SK-N-SH (cell line): ENCODE results near the gene KCNIP4. TPM values are rescaled to one million over a fixed set of nuclear protein-coding genes. Genes with fewer than 3 reads are reported as not detected.

Source experiments
- CTCF ChIA-PET: fragments of 300-600, 350-600 bp; formaldehyde crosslinking; extraction: SDS; loops from one replicate; lab custom pipeline; 2021; lab: Yijun Ruan, JAX
- POLR2A ChIA-PET: fragments of 350-600 bp; sonication (Branson Sonifier 250); formaldehyde crosslinking; extraction: SDS; loops from one replicate; lab custom pipeline; 2020; ENCODE audit warnings: antibody characterized with exemption, inconsistent platforms; lab: Yijun Ruan, JAX
- DNase-seq: peaks from one replicate; pipeline ENCODE4 v3.0.0; 2012
- H2AFZ ChIP-seq: fragments of 200-600 bp; sonication (generic); 2 replicates; pipeline ENCODE4 v1.8.1; 2016; ENCODE audit warnings: antibody characterized with exemption, mild to moderate bottlenecking, low read depth
- H3F3A ChIP-seq: fragments of 200-600 bp; sonication (generic); replicated peaks from 2 replicates; pipeline ENCODE3; 2016; ENCODE audit warnings: antibody characterized with exemption, mild to moderate bottlenecking; ENCODE audit not compliant: insufficient read depth
- H3K27ac ChIP-seq, 2 experiments: fragments of 200-500 bp in 1 of 2; fragments of 200-600 bp in 1 of 2; sonication (Bioruptor generic) in 1 of 2; sonication (generic), shearing (Covaris generic) in 1 of 2; 2 replicates each; pipeline versions ENCODE4 v1.5.1 to v1.6.1; 2014 to 2016; ENCODE audit warnings: low read depth in 2 of 2, inconsistent platforms in 1 of 2, low read length in 1 of 2, mild to moderate bottlenecking in 1 of 2, mixed read lengths in 1 of 2
- H3K27me3 ChIP-seq: fragments of 200-600 bp; sonication (generic), shearing (Covaris generic); 2 replicates; pipeline ENCODE4 v1.6.1; 2016; ENCODE audit warnings: mixed run types; ENCODE audit not compliant: insufficient read depth
- H3K36me3 ChIP-seq, 2 experiments: fragments of 200-500 bp in 1 of 2; fragments of 200-600 bp in 1 of 2; sonication (Bioruptor generic) in 1 of 2; sonication (generic) in 1 of 2; replicated peaks in 1 of 2; 2 replicates each; pipeline versions ENCODE3 to v1.5.1; 2014 to 2016; ENCODE audit warnings: low read length in 1 of 2, mild to moderate bottlenecking in 1 of 2; ENCODE audit not compliant: insufficient read depth in 2 of 2, control insufficient read depth in 1 of 2
- H3K4me1 ChIP-seq, 2 experiments: fragments of 200-500 bp in 1 of 2; fragments of 200-600 bp in 1 of 2; sonication (Bioruptor generic) in 1 of 2; sonication (generic), shearing (Covaris generic) in 1 of 2; 2 replicates each; pipeline versions ENCODE4 v1.5.1 to v1.6.1; 2014 to 2016; ENCODE audit warnings: low read depth in 1 of 2, low read length in 1 of 2, mixed run types in 1 of 2; ENCODE audit not compliant: insufficient read depth in 2 of 2, control insufficient read depth in 1 of 2
- H3K4me2 ChIP-seq: fragments of 200-600 bp; sonication (generic), shearing (Covaris generic); 2 replicates; pipeline ENCODE4 v1.6.1; 2017; ENCODE audit warnings: mixed run types
- H3K4me3 ChIP-seq, 2 experiments: fragments of 200-500 bp in 1 of 2; fragments of 200-600 bp in 1 of 2; sonication (Bioruptor generic) in 1 of 2; sonication (generic), shearing (Covaris generic) in 1 of 2; 2 replicates each; pipeline versions ENCODE4 v1.5.1 to v1.8.1; 2014 to 2016; ENCODE audit warnings: low read depth in 2 of 2, inconsistent platforms in 1 of 2, low read length in 1 of 2, mild to moderate bottlenecking in 1 of 2, mixed read lengths in 1 of 2, moderate library complexity in 1 of 2
- H3K79me2 ChIP-seq: fragments of 200-600 bp; sonication (generic); 2 replicates; pipeline ENCODE4 v1.8.1; 2017; ENCODE audit warnings: mild to moderate bottlenecking; ENCODE audit not compliant: insufficient read depth
- H3K9ac ChIP-seq: fragments of 200-600 bp; sonication (generic); 2 replicates; pipeline ENCODE4 v1.6.1; 2017; ENCODE audit warnings: mixed run types
- H3K9me2 ChIP-seq: fragments of 200-600 bp; sonication (generic); 2 replicates; pipeline ENCODE4 v1.6.1; 2017; ENCODE audit warnings: mixed run types
- H3K9me3 ChIP-seq: fragments of 200-600 bp; sonication (generic); 2 replicates; pipeline ENCODE4 v1.6.1; 2017; ENCODE audit warnings: mixed run types, mild to moderate bottlenecking, moderate library complexity
- H4K20me1 ChIP-seq: fragments of 200-600 bp; sonication (generic); 2 replicates; pipeline ENCODE4 v1.6.1; 2017; ENCODE audit warnings: mild to moderate bottlenecking, mixed run types; ENCODE audit not compliant: insufficient read depth
- CHD2 ChIP-seq: fragments of 150-350 bp; IDR thresholded peaks from 2 replicates; pipeline ENCODE4 v1.6.1; 2018; ENCODE audit warnings: low read length; ENCODE audit not compliant: partially characterized antibody
- EP300 ChIP-seq, 2 experiments: IDR thresholded peaks; 2 replicates each; pipeline versions ENCODE4 v1.4.0 to v1.6.1; 2012; ENCODE audit warnings: borderline replicate concordance in 1 of 2, low read depth in 1 of 2, low read length in 1 of 2
- EZH2phosphoT487 ChIP-seq: fragments of 200-600 bp; sonication (generic); IDR thresholded peaks from 2 replicates; pipeline ENCODE4 v1.6.1; 2017; ENCODE audit warnings: low read depth, mixed run types, mild to moderate bottlenecking, antibody characterized with exemption, moderate library complexity, borderline replicate concordance
- MXI1 ChIP-seq: IDR thresholded peaks from 2 replicates; pipeline ENCODE4 v1.6.1; 2012; ENCODE audit warnings: mild to moderate bottlenecking, low read depth, low read length, improper control_type of control experiment
- NFIC ChIP-seq: IDR thresholded peaks from 2 replicates; pipeline ENCODE4 v1.4.0; 2012; ENCODE audit warnings: borderline replicate concordance
- SMC3 ChIP-seq: IDR thresholded peaks from 2 replicates; pipeline ENCODE4 v1.6.1; 2012; ENCODE audit warnings: low read depth, low read length, improper control_type of control experiment
- TAF1 ChIP-seq: IDR thresholded peaks from 2 replicates; pipeline ENCODE4 v1.6.1; 2012; ENCODE audit warnings: low read depth, mild to moderate bottlenecking, low read length, moderate library complexity, borderline replicate concordance
- TCF12 ChIP-seq: IDR thresholded peaks from 2 replicates; pipeline ENCODE4 v1.4.0; 2012
- TEAD4 ChIP-seq: IDR thresholded peaks from 2 replicates; pipeline ENCODE4 v1.4.0; 2012; ENCODE audit warnings: mild to moderate bottlenecking, borderline replicate concordance; ENCODE audit not compliant: insufficient read depth
- WGBS: methylation state at CpG from one replicate; pipeline ENCODE4 v1.1.6; 2017; ENCODE audit warnings: low lambda C conversion rate; 5-methylcytosine and 5-hydroxymethylcytosine counted together
- polyA plus RNA-seq, 3 experiments: library from polyadenylated mRNA; depleted of rRNA; stranded (reverse); fragments of >200 nt; gene quantifications; 2 replicates each; pipeline ENCODE4 v1.2.3, GENCODE V29; 2012
- TF ChIP-seq, protein P1 (sequence below): IDR thresholded peaks from 2 replicates; pipeline ENCODE4; 2012
- TF ChIP-seq, protein P2 (sequence below): fragments of 150-350 bp; IDR thresholded peaks from 2 replicates; pipeline ENCODE4 v1.6.1; 2017; ENCODE audit warnings: antibody characterized with exemption, low read length, low read depth, borderline replicate concordance

The KCNIP4 gene
- polyA plus RNA-seq, 1 of the 3 experiments (the other 2 are of a cell fraction), result 0.18 TPM

DNA sequence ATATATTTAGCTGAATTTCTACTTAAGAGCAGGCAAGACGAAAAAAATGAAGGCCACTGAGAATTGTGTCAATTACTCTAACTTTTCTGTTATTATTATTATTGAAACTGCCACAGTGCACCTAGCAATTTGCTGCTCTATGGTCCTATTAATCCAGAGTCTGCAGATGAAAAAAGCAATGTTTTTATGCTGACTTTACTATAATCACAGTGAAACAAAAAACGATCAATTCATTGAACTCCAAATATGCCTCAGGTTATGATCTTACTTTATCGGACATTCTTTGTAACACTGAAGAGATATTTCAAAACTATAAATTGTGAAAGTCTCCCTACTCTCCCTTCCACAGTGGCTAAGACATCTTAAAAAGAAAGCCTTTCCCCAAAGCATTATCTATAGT, 474.4 kb downstream of the KCNIP4 start:
- no peak for TF ChIP-seq TAF1
- TF ChIP-seq TEAD4, result no peak
- no peak for TF ChIP-seq NFIC
- TF ChIP-seq TCF12, result no peak
- TF ChIP-seq, protein P1, sequence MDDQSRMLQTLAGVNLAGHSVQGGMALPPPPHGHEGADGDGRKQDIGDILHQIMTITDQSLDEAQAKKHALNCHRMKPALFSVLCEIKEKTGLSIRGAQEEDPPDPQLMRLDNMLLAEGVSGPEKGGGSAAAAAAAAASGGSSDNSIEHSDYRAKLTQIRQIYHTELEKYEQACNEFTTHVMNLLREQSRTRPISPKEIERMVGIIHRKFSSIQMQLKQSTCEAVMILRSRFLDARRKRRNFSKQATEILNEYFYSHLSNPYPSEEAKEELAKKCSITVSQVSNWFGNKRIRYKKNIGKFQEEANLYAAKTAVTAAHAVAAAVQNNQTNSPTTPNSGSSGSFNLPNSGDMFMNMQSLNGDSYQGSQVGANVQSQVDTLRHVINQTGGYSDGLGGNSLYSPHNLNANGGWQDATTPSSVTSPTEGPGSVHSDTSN, result no peak
- no peak for TF ChIP-seq SMC3
- TF ChIP-seq, protein P2, sequence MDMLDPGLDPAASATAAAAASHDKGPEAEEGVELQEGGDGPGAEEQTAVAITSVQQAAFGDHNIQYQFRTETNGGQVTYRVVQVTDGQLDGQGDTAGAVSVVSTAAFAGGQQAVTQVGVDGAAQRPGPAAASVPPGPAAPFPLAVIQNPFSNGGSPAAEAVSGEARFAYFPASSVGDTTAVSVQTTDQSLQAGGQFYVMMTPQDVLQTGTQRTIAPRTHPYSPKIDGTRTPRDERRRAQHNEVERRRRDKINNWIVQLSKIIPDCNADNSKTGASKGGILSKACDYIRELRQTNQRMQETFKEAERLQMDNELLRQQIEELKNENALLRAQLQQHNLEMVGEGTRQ, result no peak
- no peak for TF ChIP-seq EP300 (IDR thresholded peaks at IDR 0.05; ENCODE audit: borderline replicate concordance in 1 of 2, low read depth in 1 of 2, low read length in 1 of 2)
- TF ChIP-seq MXI1, result no peak
- no peak for TF ChIP-seq EZH2phosphoT487
- TF ChIP-seq, all 33 proteins: peak for 0
- 35% methylated on average over 3 of the region's 3 CpGs for WGBS
- ChIA-PET CTCF (interaction anchor here (5.6 kb wide), 1 partner anchor 293 kb away, joined by 22 read pairs; no protein-coding TSS in a partner anchor), POLR2A (no interaction called here)
- H3K27me3 ChIP-seq, result no peaks in the 10 kb centered on the region
- H3K79me2 ChIP-seq, result no peaks in the 10 kb centered on the region
- no peaks in the 10 kb centered on the region for H4K20me1 ChIP-seq
- no peaks in the 10 kb centered on the region for H3F3A ChIP-seq
- DNase-seq, result no peak
- no peaks in the 10 kb centered on the region for H3K9me3 ChIP-seq
- peaks cover 0 to 12% of the 10 kb centered on the region in 2 experiments; a peak in 2 of 4 replicates for H3K4me1 ChIP-seq
- H3K9ac ChIP-seq, result no peak overlapping the region
- H2AFZ ChIP-seq, result no peak overlapping the region
- H3K4me2 ChIP-seq, result no peak overlapping the region
- H3K36me3 ChIP-seq, result no peaks in the 10 kb centered on the region
- no peak overlapping the region for H3K4me3 ChIP-seq
- H3K9me2 ChIP-seq, result no peaks in the 10 kb centered on the region
- H3K27ac ChIP-seq, result no peak overlapping the region

DNA sequence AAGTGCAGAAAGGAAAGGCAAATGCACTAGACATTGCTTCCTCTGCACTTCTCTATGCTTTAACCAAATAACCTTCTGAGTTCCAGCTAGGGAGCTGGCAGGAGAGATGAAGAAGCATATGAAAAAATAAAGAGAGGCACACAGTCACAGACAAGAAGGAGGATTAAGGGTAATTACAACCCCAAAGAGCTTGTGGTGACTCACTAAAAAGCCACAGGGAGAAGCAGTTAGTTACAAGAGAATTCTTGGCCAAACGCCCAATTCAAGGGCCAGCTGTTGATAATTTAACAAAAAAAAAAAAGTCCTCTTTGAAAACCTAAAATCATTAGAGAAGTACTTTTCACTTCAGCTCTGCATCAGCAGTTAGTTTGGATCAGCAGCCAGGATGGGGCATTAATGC, 478.0 kb downstream of the KCNIP4 start:
- Histone ChIP-seq H3K36me3 (no peaks in the 10 kb centered on the region), H3K27ac (peak overlapping the region in 1 of 2 experiments; percentile 72; a peak in 2 of 4 replicates), H3K9me3 (no peaks in the 10 kb centered on the region), H4K20me1 (no peaks in the 10 kb centered on the region), H3K4me1 (peaks cover 0 to 16% of the 10 kb centered on the region in 2 experiments; a peak in 2 of 4 replicates), H3K79me2 (no peaks in the 10 kb centered on the region), H2AFZ (no peak overlapping the region), H3F3A (no peaks in the 10 kb centered on the region), H3K27me3 (no peaks in the 10 kb centered on the region)
- DNase-seq, result peak; percentile 14
- no peak for TF ChIP-seq EZH2phosphoT487
- peak; percentile 45 for TF ChIP-seq TCF12
- no peak for TF ChIP-seq EP300 (IDR thresholded peaks at IDR 0.05; ENCODE audit: borderline replicate concordance in 1 of 2, low read depth in 1 of 2, low read length in 1 of 2)
- TF ChIP-seq CHD2, result peak; percentile 26
- TF ChIP-seq, all 33 proteins: peak for 2
- ChIA-PET POLR2A (no interaction called here), CTCF (interaction anchor here (0.6 to 6.2 kb wide), 22 partner anchors 9 to 715 kb away, joined by 3 to 80 read pairs (median 4); no protein-coding TSS in a partner anchor)
- no peak overlapping the region for H3K4me3 ChIP-seq
- H3K4me2 ChIP-seq, result 0 out of 2 replicates have a peak overlapping the region, but pooled peaks have one; percentile 16
- H3K9ac ChIP-seq, result no peak overlapping the region
- H3K9me2 ChIP-seq, result no peaks in the 10 kb centered on the region
- WGBS, result 0% methylated on average over 1 of the region's 1 CpG
